Psoas muscle (tissue), 8 donors: Measurements from ENCODE around the gene PPM1F. TPM values are rescaled to one million over a fixed set of nuclear protein-coding genes. Genes with fewer than 3 reads are reported as not detected.
A peak's percentile ranks its signal among the peaks of the same experiment; 100 is the strongest.

Source experiments
- ATAC-seq, 4 donors: fragments of 200-7000 bp; cut with Tn5 transposase; one replicate each; pipeline ENCODE4 v1.9.1; 2020; ENCODE audit warnings: moderate library complexity in 3 of 4, mild to moderate bottlenecking in 2 of 4
- DNase-seq, 2 donors: peaks; one replicate each; pipeline ENCODE4 v3.0.0-alpha.2; 2020
- H3K27ac ChIP-seq: fragments of 200-600 bp; one replicate; pipeline ENCODE4 v1.8.0; 2022
- H3K27me3 ChIP-seq, 3 donors: fragments of 200-600 bp in 1 of 3; one replicate each; pipeline versions ENCODE4 v1.6.1 to v1.8.0; 2013 to 2022; ENCODE audit warnings: low read length in 2 of 3, mild to moderate bottlenecking in 2 of 3, moderate library complexity in 1 of 3; ENCODE audit not compliant: insufficient read depth in 3 of 3
- H3K36me3 ChIP-seq, 2 donors: fragments of 200-600 bp in 1 of 2; one replicate each; pipeline versions ENCODE4 v1.6.1 to v1.8.0; 2013 to 2022; ENCODE audit warnings: low read depth in 1 of 2, mild to moderate bottlenecking in 1 of 2, moderate library complexity in 1 of 2; ENCODE audit not compliant: insufficient read depth in 1 of 2
- H3K4me1 ChIP-seq: fragments of 200-600 bp; one replicate; pipeline ENCODE4 v1.8.0; 2022
- H3K4me3 ChIP-seq: fragments of 200-600 bp; one replicate; pipeline ENCODE4 v1.8.0; 2022; ENCODE audit warnings: mild to moderate bottlenecking
- H3K9me3 ChIP-seq: fragments of 200-600 bp; one replicate; pipeline ENCODE4 v1.8.0; 2022
- WGBS, 3 donors: extraction: QIAGEN DNeasy Blood & Tissue Kit; methylation state at CpG; one replicate each; pipeline versions ENCODE4 v1.1.6 to v1.1.7; 2013; 5-methylcytosine and 5-hydroxymethylcytosine counted together
- intact Hi-C, 2 donors: fragments of 100-400 bp; cut with DNase I; formaldehyde crosslinking; loops; one replicate each; pipeline versions ENCODE4 v1.11.0 to v1.14.2; 2022
- polyA plus RNA-seq, 3 donors: library from polyadenylated mRNA; stranded (reverse); fragments of 200-250 nt; gene quantifications; one replicate each; pipeline ENCODE4 v1.2.3, GENCODE V29; 2013
- total RNA-seq, 4 donors: library from RNA; stranded (reverse); fragmentation: NEBNext Ultra II Directional in 2 of 4; extraction: Animal tissue kit (Norgen Biotek cat#: 25700) in 2 of 4; gene quantifications; one replicate each; pipeline versions ENCODE4 v1.2.1 to v1.2.4, GENCODE V29; 2021 to 2023
- TF ChIP-seq, protein P1 (sequence below): fragments of 200-600 bp; IDR thresholded peaks from one replicate; pipeline ENCODE4 v1.8.0; 2022; ENCODE audit warnings: antibody characterized with exemption
- donor health status: healthy with polysubstance abuse.
- donor health status: DM: no; HTN: no; CAD: no; lungs with moderate emphysema.
- donor health status: Bipolar disorder and iron deficiency.
- donor health status: healthy.
- donor health status: DM: yes; HTN: yes; CAD: no.
- donor health status: DM: no; HTN: no; CAD: no.
- donor health status: DM: no; HTN: no; CAD: no.
- donor health status: DM: yes; HTN: yes; CAD: no.

Gene PPM1F
- total and polyA plus RNA-seq, 7 donors, result 8.1 to 29.5 (median 13.1) TPM

- intact Hi-C loops, result no loop called here
- no peak for ATAC-seq
- Histone ChIP-seq H3K27ac (no peak overlapping the region), H3K27me3 (no peaks in the 10 kb centered on the region), H3K4me3 (no peak overlapping the region), H3K4me1 (no peaks in the 10 kb centered on the region), H3K36me3 (peaks cover 0 to 33% of the 10 kb centered on the region in 2 donors), H3K9me3 (no peaks in the 10 kb centered on the region)
- 87 to 91% (median 90%) methylated on average over 20 of the region's 20 CpGs for WGBS, 3 donors
- TF ChIP-seq, protein P1, sequence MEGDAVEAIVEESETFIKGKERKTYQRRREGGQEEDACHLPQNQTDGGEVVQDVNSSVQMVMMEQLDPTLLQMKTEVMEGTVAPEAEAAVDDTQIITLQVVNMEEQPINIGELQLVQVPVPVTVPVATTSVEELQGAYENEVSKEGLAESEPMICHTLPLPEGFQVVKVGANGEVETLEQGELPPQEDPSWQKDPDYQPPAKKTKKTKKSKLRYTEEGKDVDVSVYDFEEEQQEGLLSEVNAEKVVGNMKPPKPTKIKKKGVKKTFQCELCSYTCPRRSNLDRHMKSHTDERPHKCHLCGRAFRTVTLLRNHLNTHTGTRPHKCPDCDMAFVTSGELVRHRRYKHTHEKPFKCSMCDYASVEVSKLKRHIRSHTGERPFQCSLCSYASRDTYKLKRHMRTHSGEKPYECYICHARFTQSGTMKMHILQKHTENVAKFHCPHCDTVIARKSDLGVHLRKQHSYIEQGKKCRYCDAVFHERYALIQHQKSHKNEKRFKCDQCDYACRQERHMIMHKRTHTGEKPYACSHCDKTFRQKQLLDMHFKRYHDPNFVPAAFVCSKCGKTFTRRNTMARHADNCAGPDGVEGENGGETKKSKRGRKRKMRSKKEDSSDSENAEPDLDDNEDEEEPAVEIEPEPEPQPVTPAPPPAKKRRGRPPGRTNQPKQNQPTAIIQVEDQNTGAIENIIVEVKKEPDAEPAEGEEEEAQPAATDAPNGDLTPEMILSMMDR, result no peak
- DNase-seq, result no peak
Observed at GRCh38 chr22:21922370-21923162, 30.1 kb downstream of the PPM1F start.

DNA sequence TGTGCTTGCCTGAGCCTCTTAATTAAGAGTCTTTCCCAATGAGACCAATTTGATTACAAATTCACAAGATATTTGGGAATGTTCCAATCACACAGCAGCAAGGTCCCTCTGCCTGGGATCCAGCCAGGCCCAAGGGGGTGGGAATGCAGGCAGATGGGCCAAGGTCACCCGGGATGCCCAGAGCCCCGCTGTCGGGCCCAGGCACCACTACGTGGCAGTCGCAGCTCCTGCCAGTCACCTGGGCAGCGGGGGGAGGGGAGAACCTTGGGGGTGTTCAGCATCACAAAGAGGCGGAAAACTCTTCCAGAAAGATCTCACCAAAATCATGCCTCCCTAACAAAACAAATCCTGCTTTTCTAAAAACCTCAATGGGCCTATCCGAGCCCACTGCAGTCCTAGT lies 30.9 kb downstream of the PPM1F start:
- no peaks in the 10 kb centered on the region for H3K9me3 ChIP-seq
- TF ChIP-seq, protein P1, result no peak
- intact Hi-C loops, result no loop called here
- H3K4me3 ChIP-seq, result no peak overlapping the region
- no peak overlapping the region for H3K27ac ChIP-seq
- peaks cover 0 to 26% of the 10 kb centered on the region in 2 donors for H3K36me3 ChIP-seq
- DNase-seq (no peak), ATAC-seq (no peak)
- 70 to 77% (median 74%) methylated on average over 8 of the region's 8 CpGs for WGBS, 3 donors
- H3K27me3 ChIP-seq, result no peaks in the 10 kb centered on the region
- no peaks in the 10 kb centered on the region for H3K4me1 ChIP-seq

DNA sequence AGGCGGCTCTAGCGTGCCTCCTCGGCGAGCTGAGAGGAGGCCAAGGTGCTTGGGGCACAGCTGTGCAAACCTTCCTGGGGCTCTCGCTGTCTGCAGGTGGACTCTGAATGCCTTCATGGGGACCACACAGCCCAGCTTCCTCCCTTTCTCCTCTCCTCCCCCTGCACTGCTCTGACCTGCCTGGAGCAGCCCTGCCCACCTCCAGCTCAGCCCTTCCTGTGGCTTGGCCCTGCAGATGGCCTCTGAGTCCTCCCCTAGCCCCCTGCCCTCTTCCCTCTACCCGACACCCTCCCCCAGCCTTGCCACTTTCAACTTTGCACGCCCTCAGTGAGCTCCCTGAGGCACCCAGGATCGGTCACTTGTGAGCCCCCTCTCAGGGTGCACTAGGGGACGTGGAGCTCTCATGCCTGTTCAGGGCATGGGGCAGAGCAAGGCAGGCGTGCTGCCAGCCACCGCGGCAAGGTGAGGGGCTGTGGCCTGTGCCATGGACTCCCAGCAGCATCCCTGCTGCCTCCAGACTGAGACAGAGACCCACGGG lies 31.4 kb downstream of the PPM1F start:
- Histone ChIP-seq H3K4me3 (no peak overlapping the region), H3K36me3 (peaks cover 0 to 25% of the 10 kb centered on the region in 2 donors), H3K27ac (no peak overlapping the region), H3K27me3 (no peaks in the 10 kb centered on the region), H3K9me3 (no peaks in the 10 kb centered on the region), H3K4me1 (no peaks in the 10 kb centered on the region)
- intact Hi-C loops, result no loop called here
- TF ChIP-seq, protein P1, result no peak
- ATAC-seq (no peak), DNase-seq (peak in 1 of 2 donors; percentile 28)
- 77 to 90% (median 83%) methylated on average over 13 of the region's 13 CpGs for WGBS, 3 donors

- intact Hi-C loops, result no loop called here
Observed at GRCh38 chr22:21920341-21921183, 32.1 kb downstream of the PPM1F start.

More at GRCh38 chr22:21920341-21921183, 32.1 kb downstream of the PPM1F start:
- Histone ChIP-seq H3K27ac (no peak overlapping the region), H3K9me3 (no peaks in the 10 kb centered on the region), H3K27me3 (no peaks in the 10 kb centered on the region), H3K4me1 (no peaks in the 10 kb centered on the region), H3K4me3 (no peak overlapping the region), H3K36me3 (peaks cover 0 to 23% of the 10 kb centered on the region in 2 donors)
- TF ChIP-seq, protein P1, result no peak
- 79 to 84% (median 80%) methylated on average over 16 of the region's 16 CpGs for WGBS, 3 donors
- DNase-seq (peak in 1 of 2 donors; percentile 40), ATAC-seq (no peak)
